ENCODE data around the gene NDUFA8. TPM values are rescaled to one million over a fixed set of nuclear protein-coding genes. Genes with fewer than 3 reads are reported as not detected.

The NDUFA8 gene
- total RNA-seq, 3 donors from 2014 or later, result 30.4 to 37.5 (median 30.5) TPM

DNA sequence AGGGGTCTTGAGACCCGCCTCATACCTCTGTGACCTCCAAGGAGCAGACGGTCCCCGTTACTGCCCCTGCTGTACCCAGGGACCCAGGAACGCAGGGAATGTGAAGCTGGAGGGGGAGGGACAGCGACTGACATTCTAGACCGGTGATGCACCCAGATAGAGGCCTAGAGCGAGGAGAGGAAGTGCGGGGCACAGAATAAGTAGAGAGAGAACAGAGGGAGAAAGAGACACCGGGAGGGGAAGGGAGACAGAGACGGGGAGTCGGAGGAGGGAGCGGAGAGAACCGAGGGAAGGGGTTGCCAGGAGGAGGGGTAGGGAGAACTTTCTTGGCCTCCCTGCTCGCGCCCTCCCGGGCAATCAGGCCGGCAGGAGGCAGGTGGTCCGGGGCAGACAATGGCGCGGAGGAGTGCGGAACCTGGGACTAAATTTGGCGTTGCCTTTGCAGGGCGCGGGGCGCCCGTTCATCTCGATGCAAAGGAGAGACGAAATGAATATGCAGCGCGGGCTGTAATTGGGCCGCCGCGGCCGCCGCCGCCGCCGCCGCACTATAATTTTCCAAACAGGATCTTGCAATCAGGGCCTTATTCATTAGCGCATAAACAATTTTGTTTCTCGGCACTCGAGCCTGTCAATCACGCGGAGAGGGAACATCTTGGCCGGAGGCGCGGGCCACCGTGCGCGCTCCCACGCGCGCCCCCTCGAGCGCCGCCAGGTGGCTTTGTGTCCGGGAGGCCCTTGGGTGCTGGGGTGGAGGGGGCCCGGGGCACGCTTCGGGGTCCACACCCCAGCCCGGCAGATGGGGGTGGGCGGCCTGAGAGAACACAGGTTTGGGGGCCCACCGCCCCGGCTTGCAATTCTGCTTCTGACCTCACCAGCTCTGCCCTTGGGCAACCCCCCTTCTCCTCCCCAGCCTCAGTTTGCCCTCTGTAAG is 33.0 kb downstream of the NDUFA8 start:
- no peak overlapping the region for H3K27ac ChIP-seq
- intact Hi-C loops (cut with DNase I; ENCODE audit: low total_unique reads), result no loop called here

DNA sequence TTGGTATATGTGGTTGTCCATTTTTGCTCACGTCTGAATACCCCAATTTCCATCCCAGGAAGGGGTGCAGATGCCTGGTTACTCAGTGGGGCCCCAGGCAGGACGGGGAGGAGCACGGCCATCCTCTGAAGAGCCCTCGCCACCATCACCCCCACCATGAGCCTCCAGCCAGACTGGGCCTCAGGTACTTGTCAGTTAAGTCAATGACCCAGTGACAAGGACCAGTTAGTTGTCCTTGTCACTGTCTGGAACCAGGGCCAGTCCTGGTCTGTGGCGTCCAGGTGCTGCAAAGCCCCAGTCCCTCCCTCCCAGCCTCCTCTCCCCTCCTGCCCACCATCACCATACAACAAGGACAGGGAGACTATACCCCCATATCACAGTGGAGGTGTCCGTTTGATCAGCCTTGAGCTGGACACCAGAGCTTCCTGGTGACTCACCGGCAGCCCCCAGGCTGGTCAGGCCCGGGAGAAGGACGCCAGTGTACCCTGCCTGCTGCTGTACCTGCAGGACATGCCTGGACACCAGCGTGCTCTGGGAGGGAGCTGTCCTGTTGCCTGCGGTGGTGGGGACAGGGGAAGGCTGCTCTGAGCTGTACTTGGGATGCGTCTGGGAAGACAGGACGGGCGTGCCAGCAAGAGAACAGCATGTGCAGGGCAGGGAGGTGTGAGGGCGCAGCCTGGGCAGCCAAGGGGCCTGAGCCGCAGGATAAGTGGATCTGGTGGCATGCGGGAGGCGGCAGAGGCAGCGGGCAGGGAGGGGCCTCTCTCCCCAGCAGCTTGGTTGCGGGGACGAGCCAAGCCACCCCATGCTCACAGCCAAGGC is 33.9 kb downstream of the NDUFA8 start:
- H3K36me3 ChIP-seq, result no peaks in the 10 kb centered on the region
- no peak for TF ChIP-seq POLR2AphosphoS5 (IDR thresholded peaks at IDR 0.05)
- no peak for TF ChIP-seq POLR2A (IDR thresholded peaks at IDR 0.05)
- TF ChIP-seq CTCF (IDR thresholded peaks at IDR 0.05), result no peak
- no peak overlapping the region for H3K27ac ChIP-seq
- DNase-seq (ENCODE audit: low spot score in 2 of 2), result no peak
- no peaks in the 10 kb centered on the region for H3K9me3 ChIP-seq
- H3K27me3 ChIP-seq, result peaks cover 0 to 26% of the 10 kb centered on the region in 2 donors
- H3K4me1 ChIP-seq, result no peaks in the 10 kb centered on the region
- intact Hi-C loops (cut with DNase I; ENCODE audit: low total_unique reads), result no loop called here
- peak overlapping the region in 2 of 3 donors; percentile 31 to 55 for H3K4me3 ChIP-seq

More for the DNA sequence above, 33.0 kb downstream of the NDUFA8 start:
- H3K27me3 ChIP-seq, result peaks cover 0 to 26% of the 10 kb centered on the region in 2 donors
- no peaks in the 10 kb centered on the region for H3K9me3 ChIP-seq
- no peaks in the 10 kb centered on the region for H3K4me1 ChIP-seq
- no peaks in the 10 kb centered on the region for H3K36me3 ChIP-seq
- no peak for TF ChIP-seq POLR2AphosphoS5 (IDR thresholded peaks at IDR 0.05)
- TF ChIP-seq CTCF (IDR thresholded peaks at IDR 0.05), result no peak
- TF ChIP-seq POLR2A (IDR thresholded peaks at IDR 0.05), result no peak
- DNase-seq (ENCODE audit: low spot score in 2 of 2), result no peak
- H3K4me3 ChIP-seq, result peak overlapping the region; percentile 6 to 55 (median 31)

- Histone ChIP-seq H3K27ac (no peak overlapping the region), H3K9me3 (no peaks in the 10 kb centered on the region), H3K36me3 (no peaks in the 10 kb centered on the region), H3K4me1 (no peaks in the 10 kb centered on the region), H3K27me3 (peaks cover 0 to 26% of the 10 kb centered on the region in 2 donors), H3K4me3 (no peak overlapping the region)
- no peak for TF ChIP-seq POLR2A (IDR thresholded peaks at IDR 0.05)
- peak; percentile 83 to 95 (median 95) for TF ChIP-seq CTCF (IDR thresholded peaks at IDR 0.05)
- peak in 2 of 3 donors; percentile 14 to 36 for TF ChIP-seq POLR2AphosphoS5 (IDR thresholded peaks at IDR 0.05)
- intact Hi-C loops (cut with DNase I; ENCODE audit: low total_unique reads), result no loop called here
- peak; percentile 65 to 83 for DNase-seq (ENCODE audit: low spot score in 2 of 2)
Measured at GRCh38 chr9:122125158-122125508, 34.4 kb downstream of the NDUFA8 start.

- H3K9me3 ChIP-seq, result no peaks in the 10 kb centered on the region
- DNase-seq (ENCODE audit: low spot score in 2 of 2), result no peak
- no peak overlapping the region for H3K4me3 ChIP-seq
- TF ChIP-seq POLR2AphosphoS5 (IDR thresholded peaks at IDR 0.05) (no peak), CTCF (IDR thresholded peaks at IDR 0.05) (no peak), POLR2A (IDR thresholded peaks at IDR 0.05) (no peak)
- intact Hi-C loops (cut with DNase I; ENCODE audit: low total_unique reads), result no loop called here
- no peaks in the 10 kb centered on the region for H3K36me3 ChIP-seq
- no peaks in the 10 kb centered on the region for H3K4me1 ChIP-seq
- H3K27me3 ChIP-seq, result peaks cover 0 to 26% of the 10 kb centered on the region in 2 donors
- H3K27ac ChIP-seq, result no peak overlapping the region
Measured at GRCh38 chr9:122124528-122124927, 35.1 kb downstream of the NDUFA8 start.
